ENCODE results near the gene DGKZ. TPM values are rescaled to one million over a fixed set of nuclear protein-coding genes. Genes with fewer than 3 reads are reported as not detected.

The DGKZ gene
- total and polyA plus RNA-seq, 2 of the 13 experiments (the other 11 are each of a cell fraction or from before 2014, with no cell fraction given) = 15.8 to 20.7 TPM

DNA sequence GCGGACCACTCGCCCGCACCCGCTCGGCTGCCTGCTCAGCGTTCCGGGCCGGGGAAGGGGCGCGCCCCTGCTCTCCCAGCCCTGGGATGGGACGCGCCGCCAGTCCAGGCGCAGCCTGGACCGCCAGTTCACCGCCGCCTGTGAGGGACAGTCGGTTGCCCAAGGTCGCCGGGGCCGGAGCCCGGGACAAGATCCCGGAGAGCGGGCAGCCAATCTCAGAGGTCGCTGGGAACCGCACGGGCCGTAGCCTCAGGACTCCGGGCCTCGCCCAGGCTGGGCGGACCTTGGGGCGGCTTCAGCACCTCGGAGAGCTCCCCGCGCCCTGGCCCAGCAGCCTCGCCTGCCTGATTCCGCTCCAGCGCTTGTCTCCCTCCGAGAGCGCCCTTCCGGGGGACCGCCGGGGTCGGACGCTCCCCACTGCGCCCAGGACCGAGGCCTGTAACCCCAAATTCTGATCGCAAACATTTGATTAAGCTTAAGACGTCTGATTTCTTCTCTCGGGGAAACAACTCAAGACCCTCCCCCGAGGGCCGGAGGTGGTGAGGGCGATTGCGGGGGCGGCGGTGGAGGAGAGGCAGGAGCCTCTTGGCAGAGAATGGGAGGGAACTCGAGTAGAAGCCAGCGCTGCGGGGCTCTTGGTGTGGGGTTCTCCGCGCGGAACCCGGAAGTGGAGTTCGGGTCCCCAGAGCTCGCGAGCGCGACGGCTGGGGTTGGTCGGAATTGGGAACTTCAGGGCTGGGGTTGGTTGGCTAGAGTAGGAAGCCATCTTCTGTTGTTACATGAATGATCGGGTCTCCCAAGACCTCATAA lies 45.4 kb downstream of the DGKZ start (continued):
- TF ChIP-seq LBX2 (CRISPR knock-in tag; IDR thresholded peaks at IDR 0.05; ENCODE audit: borderline replicate concordance) (peak; percentile 95; the same call in 1 of the 2 replicates), TEAD2 (CRISPR knock-in tag; IDR thresholded peaks at IDR 0.05) (peak; percentile 96), ZC3H13 (CRISPR knock-in tag; IDR thresholded peaks at IDR 0.05) (peak; percentile 90), MTF1 (CRISPR knock-in tag; IDR thresholded peaks at IDR 0.05) (peak; percentile 97), TBX2 (CRISPR knock-in tag; IDR thresholded peaks at IDR 0.05; ENCODE audit: borderline replicate concordance) (peak; percentile 86), ZKSCAN5 (CRISPR knock-in tag; IDR thresholded peaks at IDR 0.05) (0 out of 2 replicates have a peak, but pooled peaks have one; percentile 56), ZNF318 (CRISPR knock-in tag; IDR thresholded peaks at IDR 0.05) (no peak; the same call in 1 of the 2 replicates), NFATC3 (CRISPR knock-in tag; IDR thresholded peaks at IDR 0.05) (peak; percentile 93; the same call in 1 of the 2 replicates), ZFP62 (CRISPR knock-in tag; IDR thresholded peaks at IDR 0.05) (no peak), JARID2 (CRISPR knock-in tag; IDR thresholded peaks at IDR 0.05; ENCODE audit: insufficient replicate concordance) (peak; percentile 96), ZBTB7A (CRISPR knock-in tag; IDR thresholded peaks at IDR 0.05) (no peak; the same call in 1 of the 2 replicates), ZNF343 (CRISPR knock-in tag; IDR thresholded peaks at IDR 0.05) (peak; percentile 90), TARDBP (CRISPR knock-in tag; IDR thresholded peaks at IDR 0.05) (no peak)
- TF ChIP-seq, protein P1, sequence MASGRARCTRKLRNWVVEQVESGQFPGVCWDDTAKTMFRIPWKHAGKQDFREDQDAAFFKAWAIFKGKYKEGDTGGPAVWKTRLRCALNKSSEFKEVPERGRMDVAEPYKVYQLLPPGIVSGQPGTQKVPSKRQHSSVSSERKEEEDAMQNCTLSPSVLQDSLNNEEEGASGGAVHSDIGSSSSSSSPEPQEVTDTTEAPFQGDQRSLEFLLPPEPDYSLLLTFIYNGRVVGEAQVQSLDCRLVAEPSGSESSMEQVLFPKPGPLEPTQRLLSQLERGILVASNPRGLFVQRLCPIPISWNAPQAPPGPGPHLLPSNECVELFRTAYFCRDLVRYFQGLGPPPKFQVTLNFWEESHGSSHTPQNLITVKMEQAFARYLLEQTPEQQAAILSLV (CRISPR knock-in tag; IDR thresholded peaks at IDR 0.05; ENCODE audit: borderline replicate concordance) = peak; percentile 98
- TF ChIP-seq, protein P2, sequence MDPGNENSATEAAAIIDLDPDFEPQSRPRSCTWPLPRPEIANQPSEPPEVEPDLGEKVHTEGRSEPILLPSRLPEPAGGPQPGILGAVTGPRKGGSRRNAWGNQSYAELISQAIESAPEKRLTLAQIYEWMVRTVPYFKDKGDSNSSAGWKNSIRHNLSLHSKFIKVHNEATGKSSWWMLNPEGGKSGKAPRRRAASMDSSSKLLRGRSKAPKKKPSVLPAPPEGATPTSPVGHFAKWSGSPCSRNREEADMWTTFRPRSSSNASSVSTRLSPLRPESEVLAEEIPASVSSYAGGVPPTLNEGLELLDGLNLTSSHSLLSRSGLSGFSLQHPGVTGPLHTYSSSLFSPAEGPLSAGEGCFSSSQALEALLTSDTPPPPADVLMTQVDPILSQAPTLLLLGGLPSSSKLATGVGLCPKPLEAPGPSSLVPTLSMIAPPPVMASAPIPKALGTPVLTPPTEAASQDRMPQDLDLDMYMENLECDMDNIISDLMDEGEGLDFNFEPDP (CRISPR knock-in tag; conservative IDR thresholded peaks at IDR 0.05) = peak; percentile 99; the same call in 1 of the 2 replicates
- TF ChIP-seq, protein P3, sequence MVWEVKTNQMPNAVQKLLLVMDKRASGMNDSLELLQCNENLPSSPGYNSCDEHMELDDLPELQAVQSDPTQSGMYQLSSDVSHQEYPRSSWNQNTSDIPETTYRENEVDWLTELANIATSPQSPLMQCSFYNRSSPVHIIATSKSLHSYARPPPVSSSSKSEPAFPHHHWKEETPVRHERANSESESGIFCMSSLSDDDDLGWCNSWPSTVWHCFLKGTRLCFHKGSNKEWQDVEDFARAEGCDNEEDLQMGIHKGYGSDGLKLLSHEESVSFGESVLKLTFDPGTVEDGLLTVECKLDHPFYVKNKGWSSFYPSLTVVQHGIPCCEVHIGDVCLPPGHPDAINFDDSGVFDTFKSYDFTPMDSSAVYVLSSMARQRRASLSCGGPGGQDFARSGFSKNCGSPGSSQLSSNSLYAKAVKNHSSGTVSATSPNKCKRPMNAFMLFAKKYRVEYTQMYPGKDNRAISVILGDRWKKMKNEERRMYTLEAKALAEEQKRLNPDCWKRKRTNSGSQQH (CRISPR knock-in tag; IDR thresholded peaks at IDR 0.05; ENCODE audit: low read depth) = peak; percentile 93

Data from HepG2 (cell line).